Superior temporal gyrus (tissue), 1 donor: ENCODE results near the gene UNK.
"Not testable (repeated sequence)": the region's sequence is repeated elsewhere in the genome, so short reads cannot be mapped to it uniquely, and the experiment has no call there.

Experiments
- DNase-seq: peaks from one replicate; pipeline ENCODE4 v3.0.0-alpha.2; 2016; ENCODE audit errors: extremely low spot score

The UNK gene

GRCh38 chr17:75799402-75799801 lies 14.8 kb downstream of the UNK start:
- DNase-seq = no peak

- DNase-seq = no peak
These were observed 19.3 kb downstream of the UNK start for GRCh38 chr17:75803883-75804282.

- no peak for DNase-seq
These were observed 22.4 kb downstream of the UNK start for GRCh38 chr17:75806822-75807500.

- no peak for DNase-seq
These were observed 23.3 kb downstream of the UNK start for GRCh38 chr17:75807861-75808260.

- no peak for DNase-seq
These were observed 23.9 kb downstream of the UNK start for GRCh38 chr17:75808549-75808904.

- DNase-seq = no peak
These were observed 24.5 kb downstream of the UNK start for GRCh38 chr17:75808905-75809621.

- DNase-seq = no peak
These were observed 25.1 kb downstream of the UNK start for GRCh38 chr17:75809631-75810111.

- no peak for DNase-seq
These were observed 25.6 kb downstream of the UNK start for GRCh38 chr17:75810216-75810615.

GRCh38 chr17:75810756-75811155 lies 26.1 kb downstream of the UNK start:
- not testable (repeated sequence) for DNase-seq

- no peak for DNase-seq
These were observed 26.6 kb downstream of the UNK start for GRCh38 chr17:75811174-75811573.

- no peak for DNase-seq
These were observed 27.7 kb downstream of the UNK start for GRCh38 chr17:75812096-75813013.

GRCh38 chr17:75813081-75814020 lies 28.7 kb downstream of the UNK start:
- no peak for DNase-seq

- DNase-seq = no peak
These were observed 29.4 kb downstream of the UNK start for GRCh38 chr17:75814021-75814395.

GRCh38 chr17:75814900-75815373 lies 30.3 kb downstream of the UNK start:
- no peak for DNase-seq

GRCh38 chr17:75815399-75815798 lies 30.8 kb downstream of the UNK start:
- DNase-seq = no peak

- no peak for DNase-seq
These were observed 32.1 kb downstream of the UNK start for GRCh38 chr17:75816693-75817092.

- no peak for DNase-seq
These were observed 33.0 kb downstream of the UNK start for GRCh38 chr17:75817571-75817970.

- no peak for DNase-seq
These were observed 33.8 kb downstream of the UNK start for GRCh38 chr17:75818326-75818885.

- DNase-seq = no peak
These were observed 34.5 kb downstream of the UNK start for GRCh38 chr17:75819116-75819515.

GRCh38 chr17:75819678-75820077 lies 35.1 kb downstream of the UNK start:
- no peak for DNase-seq
